Activated CD4-positive, alpha-beta T cell treated with anti-CD3 and anti-CD28 coated beads for 1 hour (primary cell): ENCODE measurements around the gene JUP.

Source experiments
- DNase-seq: peaks from one replicate; pipeline ENCODE4 v3.0.0-alpha.2; 2020

JUP gene

GRCh38 chr17:41806685-41807445 is 20.4 kb upstream of the JUP start:
- DNase-seq, result no peak

DNA sequence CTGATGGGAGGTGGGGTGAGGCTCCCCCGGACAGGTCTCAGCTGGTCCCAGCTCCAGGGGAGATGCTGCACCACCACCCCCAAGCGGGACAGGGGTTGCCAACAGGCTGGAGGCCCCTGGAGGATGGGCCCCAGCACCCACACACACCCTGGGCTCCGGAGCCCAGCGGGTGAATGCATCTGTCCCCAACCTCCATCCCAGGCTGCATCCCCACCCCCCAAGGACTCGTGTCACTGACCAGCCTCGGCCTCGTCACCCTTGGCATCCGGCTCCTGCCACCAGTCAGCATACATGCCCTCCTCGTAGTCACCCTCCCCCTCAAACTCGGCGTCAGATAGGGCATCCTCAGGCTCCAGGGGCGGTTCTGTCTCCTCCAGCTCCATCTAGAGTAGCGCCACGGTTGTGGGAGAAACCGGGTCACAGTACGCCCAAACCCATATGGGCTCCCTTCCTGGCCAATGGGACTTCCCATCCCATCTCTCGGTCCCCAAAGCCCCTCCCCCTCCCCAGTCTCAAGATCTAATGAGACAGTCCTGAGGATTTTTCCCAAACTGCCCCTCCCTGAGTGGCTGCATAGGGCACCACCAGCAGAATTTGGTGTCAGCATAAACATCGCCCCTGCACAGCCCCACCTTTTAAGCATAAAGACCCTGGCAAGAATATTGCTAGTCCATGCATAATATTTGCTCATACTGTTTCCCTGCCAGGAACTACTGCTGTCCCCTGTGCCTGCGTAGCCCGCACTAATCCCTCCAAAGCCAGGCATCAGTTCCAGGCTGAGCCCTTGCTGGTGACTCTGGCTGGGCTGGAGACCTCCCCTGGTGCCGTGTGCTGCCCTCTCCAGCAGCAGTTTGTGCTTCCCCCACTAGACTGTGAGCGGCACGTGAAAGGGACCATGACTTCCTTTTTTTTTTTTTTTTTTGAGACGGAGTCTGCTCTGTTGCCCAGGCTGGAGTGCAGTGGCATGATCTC is 16.8 kb upstream of the JUP start:
- DNase-seq, result no peak

DNA sequence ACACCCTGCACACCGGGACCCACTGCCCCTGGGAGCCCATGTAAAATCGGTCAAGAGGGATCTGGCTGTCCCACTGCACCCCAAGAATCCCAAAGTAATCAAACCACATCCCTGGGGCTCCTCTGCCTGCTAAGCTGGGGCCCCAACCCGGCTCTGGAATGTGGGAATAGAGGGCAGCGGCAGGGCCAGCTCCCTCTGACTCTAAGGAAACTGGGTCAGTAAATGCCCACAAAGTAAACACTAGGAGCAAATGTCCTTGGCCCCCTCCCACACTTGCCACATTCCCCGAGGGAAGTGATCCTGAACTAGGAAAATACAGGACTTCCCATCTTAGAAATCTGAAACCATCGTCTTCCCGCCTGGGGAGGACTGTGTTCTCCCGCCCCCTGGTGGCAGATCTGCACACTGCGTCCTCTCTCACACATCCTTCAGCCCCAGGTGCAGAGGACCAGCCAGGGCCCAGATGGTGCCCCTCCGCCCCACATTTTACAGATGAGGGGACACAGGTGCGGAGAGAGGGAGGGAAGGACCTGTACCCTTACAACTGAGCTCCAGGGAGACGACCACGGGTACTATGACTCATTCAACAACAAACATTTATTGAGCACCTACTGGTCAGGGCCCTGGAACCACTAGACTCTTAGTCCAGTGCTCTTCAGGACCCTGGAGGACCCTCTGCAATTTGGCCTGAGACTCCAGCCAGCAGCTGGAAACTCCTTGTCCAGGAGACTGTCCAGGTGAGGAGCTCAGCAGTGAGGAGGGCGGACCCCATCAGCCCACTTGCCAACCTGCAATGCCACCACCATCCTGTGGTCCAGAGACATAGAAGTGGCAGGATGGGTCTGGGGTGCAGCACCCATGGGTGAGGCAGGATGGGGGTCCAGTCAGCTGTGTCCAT is 15.1 kb upstream of the JUP start:
- peak; percentile 64 for DNase-seq

- DNase-seq, result no peak
Measured at GRCh38 chr17:41800601-41801373, 14.3 kb upstream of the JUP start.

GRCh38 chr17:41799366-41799765 is 12.9 kb upstream of the JUP start:
- DNase-seq, result no peak

- no peak for DNase-seq
Measured at GRCh38 chr17:41797377-41797776, 10.9 kb upstream of the JUP start.

DNA sequence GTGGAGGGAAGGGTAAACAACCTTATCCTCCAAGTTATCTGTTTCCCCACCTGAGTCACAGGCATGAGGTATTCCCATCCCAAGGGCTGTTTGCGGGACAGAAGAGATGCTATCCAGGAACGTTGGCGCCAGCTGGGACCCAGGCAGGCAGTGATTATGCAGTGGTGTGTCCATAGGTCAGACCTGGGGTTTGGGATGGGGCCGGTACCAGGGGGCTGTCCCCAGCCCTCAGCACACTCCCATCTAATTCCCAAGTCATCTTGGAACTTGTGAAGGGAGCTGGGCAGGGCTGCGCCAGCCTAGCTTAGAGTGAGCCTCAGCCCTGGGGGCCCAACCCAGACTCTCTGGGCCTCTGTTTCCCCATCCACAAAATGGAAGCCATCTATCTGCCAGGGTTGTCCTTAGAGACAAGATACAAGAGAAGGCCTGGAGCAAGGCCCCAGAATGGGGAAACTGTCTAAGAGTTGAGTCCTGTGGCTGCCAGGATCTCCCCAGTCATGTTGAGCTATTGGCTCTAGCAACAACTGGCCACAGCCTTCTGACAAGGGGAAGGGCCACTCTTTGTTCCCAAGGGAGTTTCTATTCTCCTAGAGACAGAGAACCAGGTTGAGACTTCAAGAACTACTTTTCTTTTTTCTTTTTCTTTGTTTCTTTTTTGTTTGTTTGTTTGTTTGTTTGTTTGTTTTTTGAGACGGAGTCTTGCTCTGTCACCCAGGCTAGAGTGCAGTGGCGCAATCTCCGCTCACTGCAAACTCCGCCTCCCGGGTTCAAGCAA is 9.8 kb upstream of the JUP start:
- DNase-seq, result no peak

GRCh38 chr17:41794540-41794975 is 8.0 kb upstream of the JUP start:
- no peak for DNase-seq

GRCh38 chr17:41793784-41794539 is 7.5 kb upstream of the JUP start:
- DNase-seq, result no peak

DNA sequence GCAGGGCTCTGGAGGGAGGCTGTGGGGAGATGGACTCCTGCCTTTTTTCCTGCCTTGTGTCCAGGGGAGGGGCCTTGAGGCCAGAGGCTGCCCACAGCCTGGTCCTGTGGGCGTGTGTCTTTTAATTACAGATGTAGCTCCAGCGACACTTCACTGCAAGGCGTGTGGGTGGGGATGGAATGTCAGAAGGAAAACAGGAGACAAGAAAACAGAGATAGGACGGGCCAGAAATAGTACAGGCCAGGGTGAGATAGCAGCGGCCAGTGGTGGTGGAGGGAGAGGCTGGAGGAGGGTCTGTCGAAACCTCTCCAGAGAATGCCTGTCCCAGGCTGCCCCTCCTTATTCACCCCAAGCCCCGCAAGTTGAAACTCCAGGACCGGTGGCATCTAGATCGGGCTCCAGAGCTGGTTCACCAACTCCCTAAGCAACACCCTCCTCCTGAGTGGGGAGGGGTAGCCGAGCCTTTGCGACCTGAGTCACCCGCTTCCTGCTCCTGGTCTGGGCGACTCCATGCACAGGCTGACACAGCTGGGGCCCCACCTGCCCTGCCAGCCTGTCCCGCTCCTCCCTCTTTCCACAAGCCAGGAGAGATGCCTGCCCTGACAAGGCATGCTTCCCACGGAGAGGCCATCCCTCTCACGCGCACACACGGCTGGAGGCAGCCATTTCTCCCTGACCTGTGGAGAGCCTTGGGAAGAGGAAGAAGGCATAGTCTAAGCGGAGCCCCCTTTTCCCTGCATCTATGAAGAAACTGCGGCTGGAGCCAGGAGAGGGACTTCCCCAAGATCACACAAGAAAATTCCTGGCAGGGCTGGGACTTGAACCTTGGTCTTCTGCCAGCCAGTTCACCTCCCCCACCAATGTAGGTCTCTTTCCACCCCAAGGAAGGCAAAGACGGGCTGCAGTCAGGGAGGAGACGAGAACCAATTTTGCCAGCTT is 6.6 kb upstream of the JUP start:
- no peak for DNase-seq

DNA sequence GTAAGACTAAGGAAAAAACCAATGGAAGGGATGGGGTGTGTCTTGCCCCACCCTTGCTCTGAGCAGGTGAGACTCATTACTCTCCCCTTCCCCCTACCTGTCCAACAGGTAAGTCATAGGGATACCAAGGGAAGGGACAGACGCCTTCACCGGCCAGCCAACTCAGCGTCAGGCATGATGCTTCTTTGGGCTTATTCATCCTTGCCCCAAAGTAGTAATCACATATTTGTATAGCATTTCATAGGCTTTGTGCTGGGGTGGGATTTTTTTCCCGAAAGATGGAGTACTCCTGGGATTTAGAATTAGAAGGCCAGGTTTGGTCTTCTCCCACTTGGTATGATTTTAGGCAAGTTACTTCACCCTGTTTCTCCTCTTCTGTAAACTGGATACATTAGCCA is 509 bp upstream of the JUP start:
- DNase-seq, result no peak

- DNase-seq, result no peak
Measured at GRCh38 chr17:41785859-41786226, 668 bp downstream of the JUP start.

DNA sequence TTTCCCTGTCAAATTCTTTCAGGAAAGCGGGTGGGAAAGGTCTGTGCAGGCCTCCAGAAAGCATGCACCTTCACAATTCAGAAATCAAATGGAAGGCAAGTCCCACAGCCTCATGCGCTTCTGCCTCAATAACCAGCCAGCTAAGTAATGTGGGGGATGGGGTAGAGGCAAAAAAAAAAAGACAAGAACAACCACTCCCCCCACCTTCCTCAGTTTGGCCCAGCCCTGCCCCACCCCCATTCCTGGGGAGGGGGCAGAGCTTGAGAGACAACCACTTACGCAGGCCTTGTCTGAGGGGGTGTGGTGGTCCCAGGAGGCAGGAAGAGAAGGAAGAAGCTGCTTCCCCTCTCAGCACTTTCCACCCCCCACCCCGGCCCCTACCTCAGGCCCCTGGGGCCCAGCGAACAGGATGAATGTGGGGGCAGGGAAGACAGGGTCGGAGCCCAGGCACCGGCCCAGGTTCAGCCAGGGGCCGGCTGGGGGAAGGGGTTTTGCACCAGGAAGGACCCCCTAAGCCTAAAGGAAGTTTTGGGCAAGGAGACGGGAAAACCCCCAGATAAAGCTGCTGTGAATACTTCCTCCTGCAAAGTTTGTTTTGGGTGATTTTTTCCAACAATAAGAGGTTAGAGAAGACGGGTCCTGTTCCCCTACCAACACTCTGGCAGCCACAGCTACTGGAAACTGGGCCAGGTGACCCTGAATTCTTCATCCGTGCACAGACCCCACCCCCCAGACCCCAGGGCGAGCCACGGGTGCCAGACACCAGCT is 1.2 kb downstream of the JUP start:
- no peak for DNase-seq

GRCh38 chr17:41784207-41784744 is 2.2 kb downstream of the JUP start:
- no peak for DNase-seq

DNA sequence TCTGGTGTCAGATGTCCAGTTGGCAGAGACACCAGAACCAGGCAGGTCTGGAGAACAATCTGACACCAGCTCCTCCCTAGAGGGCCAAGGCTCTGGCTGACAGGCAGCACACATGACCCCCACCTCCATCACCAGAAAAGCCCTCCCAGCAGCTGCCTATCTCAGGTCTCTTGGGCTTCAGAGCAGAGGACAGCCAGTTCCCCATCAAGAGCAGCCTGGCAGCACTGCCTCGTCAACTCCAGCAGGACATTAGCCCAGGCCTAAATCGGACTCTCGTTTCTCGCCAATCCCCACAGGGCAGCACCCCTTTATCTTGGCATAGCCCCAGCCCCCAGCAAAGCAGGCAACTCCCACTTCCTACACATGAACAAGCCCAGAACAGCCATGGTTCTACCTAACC is 4.4 kb downstream of the JUP start:
- no peak for DNase-seq

DNA sequence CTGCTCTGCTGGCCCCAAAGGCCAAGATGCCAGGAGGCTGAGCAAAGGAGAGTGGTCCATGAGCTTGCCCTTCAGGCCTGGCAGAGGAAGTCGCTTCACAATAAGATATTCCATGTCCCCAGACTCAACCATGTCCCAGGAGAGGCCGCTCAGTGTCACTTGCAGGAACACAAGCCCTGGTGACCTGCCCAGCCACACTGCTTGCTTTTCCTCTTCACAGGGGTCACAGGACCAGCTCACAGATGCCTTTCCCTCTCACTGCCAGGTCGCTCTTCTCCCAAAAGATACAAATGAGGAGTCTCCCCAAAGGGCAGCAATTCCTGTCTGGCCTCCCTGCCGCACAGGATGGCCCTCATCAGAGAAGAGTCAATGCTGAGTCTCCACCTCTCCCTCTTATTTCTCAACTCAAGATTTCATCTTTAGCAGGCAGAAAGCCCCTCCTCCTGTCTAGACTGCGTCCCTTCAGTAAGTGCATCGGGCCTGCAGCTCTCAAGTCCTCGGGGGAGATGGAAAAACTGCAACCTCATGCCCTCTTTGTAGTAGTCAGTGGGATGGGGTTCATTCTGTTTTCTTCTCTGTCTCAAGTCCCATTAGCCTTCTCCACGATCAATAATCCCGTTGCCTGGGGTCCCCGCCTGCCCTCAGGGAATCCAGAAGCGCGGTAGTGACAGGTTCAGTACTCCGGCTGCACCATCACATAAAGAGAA is 5.0 kb downstream of the JUP start:
- no peak for DNase-seq

- DNase-seq, result no peak
Measured at GRCh38 chr17:41779954-41780353, 6.6 kb downstream of the JUP start.
